Spleen (tissue), 7 donors: ENCODE measurements around the gene TTC31.

Experiments used
- POLR2AphosphoS5 ChIP-seq, 3 donors: sonication (generic); formaldehyde crosslinking; IDR thresholded peaks; one replicate each; pipeline ENCODE4 v1.5.1; 2017; ENCODE audit warnings: antibody characterized with exemption in 3 of 3
- TF ChIP-seq, protein P1 (sequence below), 11 experiments: fragments of 200-600 bp in 7 of 11; fragments of 450-650 bp in 4 of 11; sonication (generic) in 4 of 11; IDR thresholded peaks in 8 of 11; conservative IDR thresholded peaks in 3 of 11; 1 replicate in 7 of 11; 2 replicates in 4 of 11; pipeline versions ENCODE4 v1.4.0 to v1.8.0; 2016 to 2021; ENCODE audit warnings: antibody characterized with exemption in 11 of 11, inconsistent platforms in 4 of 11, mild to moderate bottlenecking in 1 of 11
- donor health status: DM: no; HTN: no; CAD: no; lungs with moderate emphysema.
- donor health status: DM: no; HTN: no; CAD: no.
- donor health status: DM: no; HTN: no; CAD: no.

GRCh38 chr2:74462054-74462785 lies 20.7 kb upstream of the TTC31 start:
- peak in 1 of 3 donors; percentile 3 for TF ChIP-seq POLR2AphosphoS5 (IDR thresholded peaks at IDR 0.05)
- TF ChIP-seq, protein P1, sequence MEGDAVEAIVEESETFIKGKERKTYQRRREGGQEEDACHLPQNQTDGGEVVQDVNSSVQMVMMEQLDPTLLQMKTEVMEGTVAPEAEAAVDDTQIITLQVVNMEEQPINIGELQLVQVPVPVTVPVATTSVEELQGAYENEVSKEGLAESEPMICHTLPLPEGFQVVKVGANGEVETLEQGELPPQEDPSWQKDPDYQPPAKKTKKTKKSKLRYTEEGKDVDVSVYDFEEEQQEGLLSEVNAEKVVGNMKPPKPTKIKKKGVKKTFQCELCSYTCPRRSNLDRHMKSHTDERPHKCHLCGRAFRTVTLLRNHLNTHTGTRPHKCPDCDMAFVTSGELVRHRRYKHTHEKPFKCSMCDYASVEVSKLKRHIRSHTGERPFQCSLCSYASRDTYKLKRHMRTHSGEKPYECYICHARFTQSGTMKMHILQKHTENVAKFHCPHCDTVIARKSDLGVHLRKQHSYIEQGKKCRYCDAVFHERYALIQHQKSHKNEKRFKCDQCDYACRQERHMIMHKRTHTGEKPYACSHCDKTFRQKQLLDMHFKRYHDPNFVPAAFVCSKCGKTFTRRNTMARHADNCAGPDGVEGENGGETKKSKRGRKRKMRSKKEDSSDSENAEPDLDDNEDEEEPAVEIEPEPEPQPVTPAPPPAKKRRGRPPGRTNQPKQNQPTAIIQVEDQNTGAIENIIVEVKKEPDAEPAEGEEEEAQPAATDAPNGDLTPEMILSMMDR (IDR thresholded peaks at IDR 0.05 in 8 of 11, conservative IDR thresholded peaks at IDR 0.05 in 3 of 11) = no peak
